Measurements from ENCODE around the gene ARHGAP22. TPM values are rescaled to one million over a fixed set of nuclear protein-coding genes. Genes with fewer than 3 reads are reported as not detected.

Gene ARHGAP22
- total and polyA plus RNA-seq, 2 experiments from 2014 or later, result 4.8 to 10.7 TPM

DNA sequence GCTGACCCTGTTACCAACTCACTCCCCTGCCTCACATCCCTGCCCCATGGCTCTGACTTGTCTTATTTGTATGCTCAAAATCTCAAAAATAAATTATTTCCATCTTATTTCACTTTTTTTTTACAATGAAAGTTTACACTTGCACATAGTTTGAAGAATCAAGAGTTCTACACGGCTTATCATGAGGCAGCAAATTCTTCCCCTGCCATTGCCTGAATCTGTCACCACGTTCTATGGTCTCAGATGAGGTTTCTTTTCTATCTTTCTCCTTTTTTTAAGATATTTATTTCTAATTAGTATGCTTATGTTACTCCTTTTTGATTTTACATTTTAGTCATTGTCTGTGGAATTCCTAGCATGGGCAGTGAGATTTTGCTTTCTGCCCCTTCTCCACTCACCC is 28.4 kb downstream of the ARHGAP22 start:
- no peaks in the 10 kb centered on the region for H3K36me3 Mint-ChIP-seq (ENCODE audit: low read depth)
- Histone ChIP-seq H4K20me1 (replicated peaks; ENCODE audit: insufficient read depth) (no peaks in the 10 kb centered on the region), H3K79me2 (replicated peaks; ENCODE audit: insufficient read depth) (no peaks in the 10 kb centered on the region), H3K36me3 (ENCODE audit: insufficient read depth) (no peaks in the 10 kb centered on the region), H3K4me2 (no peak overlapping the region), H3K4me3 (no peak overlapping the region), H3K9me2 (ENCODE audit: insufficient read depth) (peaks cover 20% of the 10 kb centered on the region; the same call in 1 of the 2 replicates), H3K27me3 (ENCODE audit: insufficient read depth) (no peaks in the 10 kb centered on the region), H3K4me1 (ENCODE audit: insufficient read depth) (peaks cover 4% of the 10 kb centered on the region), H2AFZ (no peak overlapping the region), H3F3A (replicated peaks; ENCODE audit: low read depth) (no peaks in the 10 kb centered on the region), H3K27ac (ENCODE audit: low read depth) (no peak overlapping the region)
- peaks cover 8% of the 10 kb centered on the region for H3K27me3 Mint-ChIP-seq (ENCODE audit: insufficient read depth, low read depth, poor library complexity)
- H3K4me3 Mint-ChIP-seq, result no peak overlapping the region
- peaks cover 13% of the 10 kb centered on the region; the same call in 2 of the 3 replicates for H3K4me1 Mint-ChIP-seq
- no peaks in the 10 kb centered on the region; the same call in 2 of the 3 replicates for H3K9me3 Mint-ChIP-seq
- TF ChIP-seq ZNF331 (CRISPR knock-in tag; IDR thresholded peaks at IDR 0.05; ENCODE audit: low read depth) (no peak), CREB1 (CRISPR knock-in tag; IDR thresholded peaks at IDR 0.05; ENCODE audit: low read depth) (no peak), STAT1 (IDR thresholded peaks at IDR 0.05; ENCODE audit: unreplicated experiment) (no peak), EZH2phosphoT487 (IDR thresholded peaks at IDR 0.05; ENCODE audit: unreplicated experiment) (no peak), POLR2AphosphoS5 (IDR thresholded peaks at IDR 0.05; ENCODE audit: low read depth) (no peak), NANOG (IDR thresholded peaks at IDR 0.05; ENCODE audit: borderline replicate concordance) (no peak)
- TF ChIP-seq, protein P1, sequence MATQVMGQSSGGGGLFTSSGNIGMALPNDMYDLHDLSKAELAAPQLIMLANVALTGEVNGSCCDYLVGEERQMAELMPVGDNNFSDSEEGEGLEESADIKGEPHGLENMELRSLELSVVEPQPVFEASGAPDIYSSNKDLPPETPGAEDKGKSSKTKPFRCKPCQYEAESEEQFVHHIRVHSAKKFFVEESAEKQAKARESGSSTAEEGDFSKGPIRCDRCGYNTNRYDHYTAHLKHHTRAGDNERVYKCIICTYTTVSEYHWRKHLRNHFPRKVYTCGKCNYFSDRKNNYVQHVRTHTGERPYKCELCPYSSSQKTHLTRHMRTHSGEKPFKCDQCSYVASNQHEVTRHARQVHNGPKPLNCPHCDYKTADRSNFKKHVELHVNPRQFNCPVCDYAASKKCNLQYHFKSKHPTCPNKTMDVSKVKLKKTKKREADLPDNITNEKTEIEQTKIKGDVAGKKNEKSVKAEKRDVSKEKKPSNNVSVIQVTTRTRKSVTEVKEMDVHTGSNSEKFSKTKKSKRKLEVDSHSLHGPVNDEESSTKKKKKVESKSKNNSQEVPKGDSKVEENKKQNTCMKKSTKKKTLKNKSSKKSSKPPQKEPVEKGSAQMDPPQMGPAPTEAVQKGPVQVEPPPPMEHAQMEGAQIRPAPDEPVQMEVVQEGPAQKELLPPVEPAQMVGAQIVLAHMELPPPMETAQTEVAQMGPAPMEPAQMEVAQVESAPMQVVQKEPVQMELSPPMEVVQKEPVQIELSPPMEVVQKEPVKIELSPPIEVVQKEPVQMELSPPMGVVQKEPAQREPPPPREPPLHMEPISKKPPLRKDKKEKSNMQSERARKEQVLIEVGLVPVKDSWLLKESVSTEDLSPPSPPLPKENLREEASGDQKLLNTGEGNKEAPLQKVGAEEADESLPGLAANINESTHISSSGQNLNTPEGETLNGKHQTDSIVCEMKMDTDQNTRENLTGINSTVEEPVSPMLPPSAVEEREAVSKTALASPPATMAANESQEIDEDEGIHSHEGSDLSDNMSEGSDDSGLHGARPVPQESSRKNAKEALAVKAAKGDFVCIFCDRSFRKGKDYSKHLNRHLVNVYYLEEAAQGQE (IDR thresholded peaks at IDR 0.05; ENCODE audit: unreplicated experiment), result no peak
- no peak for DNase-seq (ENCODE audit: low spot score)
- H3K27ac Mint-ChIP-seq, result no peak overlapping the region
- ATAC-seq, result no peak

DNA sequence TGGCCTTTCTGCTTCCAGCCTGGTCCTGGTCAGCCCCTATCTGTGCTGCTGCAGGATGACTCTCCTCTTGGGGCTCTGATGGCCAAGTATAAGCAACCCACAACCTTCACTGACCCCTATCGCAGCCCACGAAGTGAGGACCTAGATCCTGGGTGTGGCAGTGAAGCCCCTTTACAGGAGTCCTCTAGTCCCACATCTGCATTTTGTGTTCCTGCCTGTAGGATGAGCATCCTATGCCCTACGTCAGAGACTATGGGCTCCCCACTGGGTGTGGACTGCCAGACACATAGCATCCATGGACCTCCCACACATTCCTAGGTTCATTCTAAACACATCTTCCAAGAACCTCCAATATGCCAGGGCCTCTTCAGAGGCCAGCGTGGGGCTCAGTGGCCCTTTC is 29.0 kb downstream of the ARHGAP22 start:
- H3K36me3 Mint-ChIP-seq (ENCODE audit: low read depth), result no peaks in the 10 kb centered on the region
- TF ChIP-seq, protein P2, sequence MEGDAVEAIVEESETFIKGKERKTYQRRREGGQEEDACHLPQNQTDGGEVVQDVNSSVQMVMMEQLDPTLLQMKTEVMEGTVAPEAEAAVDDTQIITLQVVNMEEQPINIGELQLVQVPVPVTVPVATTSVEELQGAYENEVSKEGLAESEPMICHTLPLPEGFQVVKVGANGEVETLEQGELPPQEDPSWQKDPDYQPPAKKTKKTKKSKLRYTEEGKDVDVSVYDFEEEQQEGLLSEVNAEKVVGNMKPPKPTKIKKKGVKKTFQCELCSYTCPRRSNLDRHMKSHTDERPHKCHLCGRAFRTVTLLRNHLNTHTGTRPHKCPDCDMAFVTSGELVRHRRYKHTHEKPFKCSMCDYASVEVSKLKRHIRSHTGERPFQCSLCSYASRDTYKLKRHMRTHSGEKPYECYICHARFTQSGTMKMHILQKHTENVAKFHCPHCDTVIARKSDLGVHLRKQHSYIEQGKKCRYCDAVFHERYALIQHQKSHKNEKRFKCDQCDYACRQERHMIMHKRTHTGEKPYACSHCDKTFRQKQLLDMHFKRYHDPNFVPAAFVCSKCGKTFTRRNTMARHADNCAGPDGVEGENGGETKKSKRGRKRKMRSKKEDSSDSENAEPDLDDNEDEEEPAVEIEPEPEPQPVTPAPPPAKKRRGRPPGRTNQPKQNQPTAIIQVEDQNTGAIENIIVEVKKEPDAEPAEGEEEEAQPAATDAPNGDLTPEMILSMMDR (conservative IDR thresholded peaks at IDR 0.05; ENCODE audit: low read depth in 2 of 2), result no peak
- TF ChIP-seq, protein P1 (IDR thresholded peaks at IDR 0.05; ENCODE audit: unreplicated experiment), result no peak
- TF ChIP-seq POLR2AphosphoS5 (IDR thresholded peaks at IDR 0.05; ENCODE audit: low read depth) (no peak), ZNF331 (CRISPR knock-in tag; IDR thresholded peaks at IDR 0.05; ENCODE audit: low read depth) (no peak), EZH2 (IDR thresholded peaks at IDR 0.05; ENCODE audit: low read depth, unreplicated experiment) (no peak), ZNF114 (CRISPR knock-in tag; IDR thresholded peaks at IDR 0.05) (no peak), NANOG (IDR thresholded peaks at IDR 0.05; ENCODE audit: borderline replicate concordance) (no peak)
- TF ChIP-seq, protein P3, sequence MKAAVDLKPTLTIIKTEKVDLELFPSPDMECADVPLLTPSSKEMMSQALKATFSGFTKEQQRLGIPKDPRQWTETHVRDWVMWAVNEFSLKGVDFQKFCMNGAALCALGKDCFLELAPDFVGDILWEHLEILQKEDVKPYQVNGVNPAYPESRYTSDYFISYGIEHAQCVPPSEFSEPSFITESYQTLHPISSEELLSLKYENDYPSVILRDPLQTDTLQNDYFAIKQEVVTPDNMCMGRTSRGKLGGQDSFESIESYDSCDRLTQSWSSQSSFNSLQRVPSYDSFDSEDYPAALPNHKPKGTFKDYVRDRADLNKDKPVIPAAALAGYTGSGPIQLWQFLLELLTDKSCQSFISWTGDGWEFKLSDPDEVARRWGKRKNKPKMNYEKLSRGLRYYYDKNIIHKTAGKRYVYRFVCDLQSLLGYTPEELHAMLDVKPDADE (IDR thresholded peaks at IDR 0.05), result no peak

More for the DNA sequence above, 29.0 kb downstream of the ARHGAP22 start:
- H3K27ac Mint-ChIP-seq, result no peak overlapping the region
- Histone ChIP-seq H3K27me3 (ENCODE audit: insufficient read depth) (no peaks in the 10 kb centered on the region), H3K4me2 (no peak overlapping the region), H3F3A (replicated peaks; ENCODE audit: low read depth) (no peaks in the 10 kb centered on the region), H3K79me2 (replicated peaks; ENCODE audit: insufficient read depth) (no peaks in the 10 kb centered on the region), H3K36me3 (ENCODE audit: insufficient read depth) (no peaks in the 10 kb centered on the region), H4K20me1 (replicated peaks; ENCODE audit: insufficient read depth) (no peaks in the 10 kb centered on the region), H3K4me1 (ENCODE audit: insufficient read depth) (peaks cover 4% of the 10 kb centered on the region), H2AFZ (no peak overlapping the region), H3K4me3 (no peak overlapping the region), H3K9me2 (ENCODE audit: insufficient read depth) (peaks cover 15% of the 10 kb centered on the region; the same call in 1 of the 2 replicates), H3K27ac (ENCODE audit: low read depth) (no peak overlapping the region)
- no peak overlapping the region for H3K4me3 Mint-ChIP-seq
- H3K4me1 Mint-ChIP-seq, result peaks cover 13% of the 10 kb centered on the region; the same call in 2 of the 3 replicates
- H3K27me3 Mint-ChIP-seq (ENCODE audit: insufficient read depth, low read depth, poor library complexity), result peaks cover 8% of the 10 kb centered on the region
- H3K9me3 Mint-ChIP-seq, result no peaks in the 10 kb centered on the region; the same call in 2 of the 3 replicates
- DNase-seq (ENCODE audit: low spot score) (no peak), ATAC-seq (no peak)

Data from GM23338 (cell line).